Panc1 (cell line): ENCODE measurements around the gene MOSMO.

ENCODE experiments used
- CTCF ChIP-seq: fragments of 450-650 bp; IDR thresholded peaks from 2 replicates; pipeline ENCODE4 v1.5.1; 2017; ENCODE audit warnings: mild to moderate bottlenecking
- SIN3A ChIP-seq: IDR thresholded peaks from 2 replicates; pipeline ENCODE4 v1.6.1; 2012; ENCODE audit warnings: low read depth, mild to moderate bottlenecking, low read length, moderate library complexity, borderline replicate concordance; ENCODE audit not compliant: insufficient read depth
- TCF7L2 ChIP-seq: IDR thresholded peaks from 2 replicates; pipeline ENCODE4 v1.6.1; 2011; ENCODE audit warnings: mild to moderate bottlenecking, low read depth, low read length, inconsistent platforms

GRCh38 chr16:22123759-22124490 is 116.0 kb downstream of the MOSMO start:
- TF ChIP-seq CTCF (no peak), TCF7L2 (no peak), SIN3A (no peak)
